Cortex of kidney (tissue), 1 donor: Measurements from ENCODE around the gene MSI2.

Source experiments
- DNase-seq: peaks from one replicate; lab custom pipeline; 2025; lab: John Stamatoyannopoulos, UW

Gene MSI2

GRCh38 chr17:57269598-57270255 lies 13.4 kb downstream of the MSI2 start:
- no peak for DNase-seq

GRCh38 chr17:57270801-57271245 lies 14.5 kb downstream of the MSI2 start:
- DNase-seq: no peak

- DNase-seq: no peak
Observed at GRCh38 chr17:57271821-57272220, 15.5 kb downstream of the MSI2 start.

- no peak for DNase-seq
Observed at GRCh38 chr17:57273490-57273889, 17.2 kb downstream of the MSI2 start.

GRCh38 chr17:57274162-57274561 lies 17.8 kb downstream of the MSI2 start:
- DNase-seq: no peak

GRCh38 chr17:57275071-57275764 lies 18.9 kb downstream of the MSI2 start:
- DNase-seq: no peak

GRCh38 chr17:57276621-57277020 lies 20.3 kb downstream of the MSI2 start:
- DNase-seq: no peak

GRCh38 chr17:57277923-57278604 lies 21.7 kb downstream of the MSI2 start:
- DNase-seq: no peak

- no peak for DNase-seq
Observed at GRCh38 chr17:57278740-57279387, 22.5 kb downstream of the MSI2 start.

- no peak for DNase-seq
Observed at GRCh38 chr17:57279432-57279831, 23.1 kb downstream of the MSI2 start.

GRCh38 chr17:57281887-57282286 lies 25.6 kb downstream of the MSI2 start:
- DNase-seq: no peak

GRCh38 chr17:57282296-57282695 lies 26.0 kb downstream of the MSI2 start:
- DNase-seq: no peak

GRCh38 chr17:57283203-57283971 lies 27.1 kb downstream of the MSI2 start:
- no peak for DNase-seq

- no peak for DNase-seq
Observed at GRCh38 chr17:57284583-57284982, 28.3 kb downstream of the MSI2 start.

- no peak for DNase-seq
Observed at GRCh38 chr17:57284984-57285646, 28.8 kb downstream of the MSI2 start.

GRCh38 chr17:57285701-57286100 lies 29.4 kb downstream of the MSI2 start:
- no peak for DNase-seq

GRCh38 chr17:57286399-57287105 lies 30.2 kb downstream of the MSI2 start:
- DNase-seq: no peak

- no peak for DNase-seq
Observed at GRCh38 chr17:57288040-57288772, 31.9 kb downstream of the MSI2 start.

GRCh38 chr17:57288773-57289121 lies 32.4 kb downstream of the MSI2 start:
- DNase-seq: no peak

GRCh38 chr17:57289130-57289529 lies 32.8 kb downstream of the MSI2 start:
- DNase-seq: no peak
